COR-L47 (cell line): Measurements from ENCODE around the gene CCDC27.

Experiments used
- DNase-seq: peaks from one replicate; lab custom pipeline; 2025; lab: John Stamatoyannopoulos, UW

The CCDC27 gene

GRCh38 chr1:3718764-3719163 is 33.5 kb upstream of the CCDC27 start:
- no peak for DNase-seq

GRCh38 chr1:3721955-3722465 is 30.2 kb upstream of the CCDC27 start:
- no peak for DNase-seq

GRCh38 chr1:3722846-3723245 is 29.4 kb upstream of the CCDC27 start:
- DNase-seq = no peak

GRCh38 chr1:3724416-3725030 is 27.7 kb upstream of the CCDC27 start:
- DNase-seq = peak; percentile 65

- DNase-seq = no peak
These were observed 26.9 kb upstream of the CCDC27 start for GRCh38 chr1:3725366-3725765.

- no peak for DNase-seq
These were observed 25.0 kb upstream of the CCDC27 start for GRCh38 chr1:3727042-3727824.

GRCh38 chr1:3727825-3728776 is 24.1 kb upstream of the CCDC27 start:
- no peak for DNase-seq

- DNase-seq = no peak
These were observed 22.4 kb upstream of the CCDC27 start for GRCh38 chr1:3729594-3730542.

GRCh38 chr1:3730543-3731247 is 21.6 kb upstream of the CCDC27 start:
- no peak for DNase-seq

GRCh38 chr1:3731583-3732433 is 20.4 kb upstream of the CCDC27 start:
- DNase-seq = no peak

GRCh38 chr1:3732434-3733093 is 19.7 kb upstream of the CCDC27 start:
- no peak for DNase-seq

- DNase-seq = no peak
These were observed 19.0 kb upstream of the CCDC27 start for GRCh38 chr1:3733094-3733882.

- DNase-seq = no peak
These were observed 18.2 kb upstream of the CCDC27 start for GRCh38 chr1:3733883-3734589.

GRCh38 chr1:3734602-3735001 is 17.6 kb upstream of the CCDC27 start:
- DNase-seq = no peak

GRCh38 chr1:3735027-3735681 is 17.1 kb upstream of the CCDC27 start:
- DNase-seq = no peak

GRCh38 chr1:3735688-3736087 is 16.6 kb upstream of the CCDC27 start:
- no peak for DNase-seq

- no peak for DNase-seq
These were observed 16.1 kb upstream of the CCDC27 start for GRCh38 chr1:3736131-3736561.
